ENCODE results near the gene PAPPA. TPM values are rescaled to one million over a fixed set of nuclear protein-coding genes. Genes with fewer than 3 reads are reported as not detected.

The PAPPA gene
- total and polyA plus RNA-seq, 2 donors = 0.28 to 0.34 TPM

- Histone ChIP-seq H3K4me3 (ENCODE audit: low read length in 2 of 2) (no peak overlapping the region), H3K27me3 (ENCODE audit: control insufficient read depth in 2 of 2, insufficient read depth in 1 of 2, low read length in 1 of 2) (no peaks in the 10 kb centered on the region), H3K9me3 (ENCODE audit: control insufficient read depth in 2 of 2, insufficient read depth in 1 of 2, low read length in 1 of 2) (no peaks in the 10 kb centered on the region), H3K36me3 (ENCODE audit: control insufficient read depth in 2 of 2, insufficient read depth in 2 of 2, low read length in 1 of 2) (no peaks in the 10 kb centered on the region), H3K27ac (ENCODE audit: low read depth in 1 of 2, low read length in 1 of 2) (no peak overlapping the region), H3K4me1 (ENCODE audit: control insufficient read depth in 2 of 2, insufficient read depth in 2 of 2, low read length in 2 of 2) (no peaks in the 10 kb centered on the region)
- 90% methylated on average over 6 of the region's 6 CpGs for WGBS
- no peak for DNase-seq (ENCODE audit: low read depth in 6 of 9, low spot score in 9 of 9)
Measured at GRCh38 chr9:116284518-116284917, 130.9 kb downstream of the PAPPA start.

GRCh38 chr9:116285320-116285719 lies 131.7 kb downstream of the PAPPA start:
- Histone ChIP-seq H3K9me3 (ENCODE audit: control insufficient read depth in 2 of 2, insufficient read depth in 1 of 2, low read length in 1 of 2) (no peaks in the 10 kb centered on the region), H3K27me3 (ENCODE audit: control insufficient read depth in 2 of 2, insufficient read depth in 1 of 2, low read length in 1 of 2) (no peaks in the 10 kb centered on the region), H3K4me3 (ENCODE audit: low read length in 2 of 2) (no peak overlapping the region), H3K36me3 (ENCODE audit: control insufficient read depth in 2 of 2, insufficient read depth in 2 of 2, low read length in 1 of 2) (no peaks in the 10 kb centered on the region), H3K27ac (ENCODE audit: low read depth in 1 of 2, low read length in 1 of 2) (no peak overlapping the region), H3K4me1 (ENCODE audit: control insufficient read depth in 2 of 2, insufficient read depth in 2 of 2, low read length in 2 of 2) (no peaks in the 10 kb centered on the region)
- WGBS = 84% methylated on average over 4 of the region's 4 CpGs
- DNase-seq (ENCODE audit: low read depth in 6 of 9, low spot score in 9 of 9) = no peak

- Histone ChIP-seq H3K4me3 (ENCODE audit: low read length in 2 of 2) (no peak overlapping the region), H3K27ac (ENCODE audit: low read depth in 1 of 2, low read length in 1 of 2) (no peak overlapping the region), H3K9me3 (ENCODE audit: control insufficient read depth in 2 of 2, insufficient read depth in 1 of 2, low read length in 1 of 2) (no peaks in the 10 kb centered on the region), H3K36me3 (ENCODE audit: control insufficient read depth in 2 of 2, insufficient read depth in 2 of 2, low read length in 1 of 2) (no peaks in the 10 kb centered on the region), H3K27me3 (ENCODE audit: control insufficient read depth in 2 of 2, insufficient read depth in 1 of 2, low read length in 1 of 2) (no peaks in the 10 kb centered on the region), H3K4me1 (ENCODE audit: control insufficient read depth in 2 of 2, insufficient read depth in 2 of 2, low read length in 2 of 2) (no peaks in the 10 kb centered on the region)
- no peak for DNase-seq (ENCODE audit: low read depth in 6 of 9, low spot score in 9 of 9)
- WGBS = 21% methylated on average over 9 of the region's 9 CpGs
Measured at GRCh38 chr9:116286297-116286696, 132.7 kb downstream of the PAPPA start.

- no peak for DNase-seq (ENCODE audit: low read depth in 6 of 9, low spot score in 9 of 9)
- Histone ChIP-seq H3K4me1 (ENCODE audit: control insufficient read depth in 2 of 2, insufficient read depth in 2 of 2, low read length in 2 of 2) (no peaks in the 10 kb centered on the region), H3K4me3 (ENCODE audit: low read length in 2 of 2) (no peak overlapping the region), H3K36me3 (ENCODE audit: control insufficient read depth in 2 of 2, insufficient read depth in 2 of 2, low read length in 1 of 2) (no peaks in the 10 kb centered on the region), H3K27ac (ENCODE audit: low read depth in 1 of 2, low read length in 1 of 2) (no peak overlapping the region), H3K27me3 (ENCODE audit: control insufficient read depth in 2 of 2, insufficient read depth in 1 of 2, low read length in 1 of 2) (no peaks in the 10 kb centered on the region), H3K9me3 (ENCODE audit: control insufficient read depth in 2 of 2, insufficient read depth in 1 of 2, low read length in 1 of 2) (no peaks in the 10 kb centered on the region)
- WGBS = 94% methylated on average over 4 of the region's 4 CpGs
Measured at GRCh38 chr9:116287721-116288120, 134.1 kb downstream of the PAPPA start.

- Histone ChIP-seq H3K27me3 (ENCODE audit: control insufficient read depth in 2 of 2, insufficient read depth in 1 of 2, low read length in 1 of 2) (no peaks in the 10 kb centered on the region), H3K4me1 (ENCODE audit: control insufficient read depth in 2 of 2, insufficient read depth in 2 of 2, low read length in 2 of 2) (no peaks in the 10 kb centered on the region), H3K9me3 (ENCODE audit: control insufficient read depth in 2 of 2, insufficient read depth in 1 of 2, low read length in 1 of 2) (no peaks in the 10 kb centered on the region), H3K27ac (ENCODE audit: low read depth in 1 of 2, low read length in 1 of 2) (no peak overlapping the region), H3K4me3 (ENCODE audit: low read length in 2 of 2) (no peak overlapping the region), H3K36me3 (ENCODE audit: control insufficient read depth in 2 of 2, insufficient read depth in 2 of 2, low read length in 1 of 2) (no peaks in the 10 kb centered on the region)
- WGBS = 92% methylated on average over 3 of the region's 3 CpGs
- no peak for DNase-seq (ENCODE audit: low read depth in 6 of 9, low spot score in 9 of 9)
Measured at GRCh38 chr9:116288658-116289057, 135.1 kb downstream of the PAPPA start.

GRCh38 chr9:116297346-116297745 lies 143.8 kb downstream of the PAPPA start:
- no peak for DNase-seq (ENCODE audit: low read depth in 6 of 9, low spot score in 9 of 9)
- Histone ChIP-seq H3K27me3 (ENCODE audit: control insufficient read depth in 2 of 2, insufficient read depth in 1 of 2, low read length in 1 of 2) (no peaks in the 10 kb centered on the region), H3K4me1 (ENCODE audit: control insufficient read depth in 2 of 2, insufficient read depth in 2 of 2, low read length in 2 of 2) (no peaks in the 10 kb centered on the region), H3K36me3 (ENCODE audit: control insufficient read depth in 2 of 2, insufficient read depth in 2 of 2, low read length in 1 of 2) (no peaks in the 10 kb centered on the region), H3K4me3 (ENCODE audit: low read length in 2 of 2) (no peak overlapping the region), H3K27ac (ENCODE audit: low read depth in 1 of 2, low read length in 1 of 2) (no peak overlapping the region), H3K9me3 (ENCODE audit: control insufficient read depth in 2 of 2, insufficient read depth in 1 of 2, low read length in 1 of 2) (no peaks in the 10 kb centered on the region)
- 87% methylated on average over 2 of the region's 2 CpGs for WGBS

- Histone ChIP-seq H3K27ac (ENCODE audit: low read depth in 1 of 2, low read length in 1 of 2) (no peak overlapping the region), H3K9me3 (ENCODE audit: control insufficient read depth in 2 of 2, insufficient read depth in 1 of 2, low read length in 1 of 2) (no peaks in the 10 kb centered on the region), H3K4me1 (ENCODE audit: control insufficient read depth in 2 of 2, insufficient read depth in 2 of 2, low read length in 2 of 2) (no peaks in the 10 kb centered on the region), H3K4me3 (ENCODE audit: low read length in 2 of 2) (no peak overlapping the region), H3K36me3 (ENCODE audit: control insufficient read depth in 2 of 2, insufficient read depth in 2 of 2, low read length in 1 of 2) (no peaks in the 10 kb centered on the region), H3K27me3 (ENCODE audit: control insufficient read depth in 2 of 2, insufficient read depth in 1 of 2, low read length in 1 of 2) (no peaks in the 10 kb centered on the region)
- DNase-seq (ENCODE audit: low read depth in 6 of 9, low spot score in 9 of 9) = no peak
- 88% methylated on average over 3 of the region's 3 CpGs for WGBS
Measured at GRCh38 chr9:116298249-116298648, 144.7 kb downstream of the PAPPA start.

- Histone ChIP-seq H3K36me3 (ENCODE audit: control insufficient read depth in 2 of 2, insufficient read depth in 2 of 2, low read length in 1 of 2) (no peaks in the 10 kb centered on the region), H3K4me1 (ENCODE audit: control insufficient read depth in 2 of 2, insufficient read depth in 2 of 2, low read length in 2 of 2) (no peaks in the 10 kb centered on the region), H3K4me3 (ENCODE audit: low read length in 2 of 2) (no peak overlapping the region), H3K9me3 (ENCODE audit: control insufficient read depth in 2 of 2, insufficient read depth in 1 of 2, low read length in 1 of 2) (no peaks in the 10 kb centered on the region), H3K27me3 (ENCODE audit: control insufficient read depth in 2 of 2, insufficient read depth in 1 of 2, low read length in 1 of 2) (no peaks in the 10 kb centered on the region), H3K27ac (ENCODE audit: low read depth in 1 of 2, low read length in 1 of 2) (no peak overlapping the region)
- no peak for DNase-seq (ENCODE audit: low read depth in 6 of 9, low spot score in 9 of 9)
- WGBS = 79% methylated on average over 6 of the region's 6 CpGs
Measured at GRCh38 chr9:116298878-116299391, 145.3 kb downstream of the PAPPA start.

GRCh38 chr9:116300360-116300870 lies 146.8 kb downstream of the PAPPA start:
- no peaks in the 10 kb centered on the region for H3K27me3 ChIP-seq (ENCODE audit: control insufficient read depth in 2 of 2, insufficient read depth in 1 of 2, low read length in 1 of 2)
- DNase-seq (ENCODE audit: low read depth in 6 of 9, low spot score in 9 of 9) = no peak
- H3K27ac ChIP-seq (ENCODE audit: low read depth in 1 of 2, low read length in 1 of 2) = no peak overlapping the region
- H3K4me3 ChIP-seq (ENCODE audit: low read length in 2 of 2) = no peak overlapping the region
- H3K36me3 ChIP-seq (ENCODE audit: control insufficient read depth in 2 of 2, insufficient read depth in 2 of 2, low read length in 1 of 2) = no peaks in the 10 kb centered on the region
- H3K4me1 ChIP-seq (ENCODE audit: control insufficient read depth in 2 of 2, insufficient read depth in 2 of 2, low read length in 2 of 2) = no peaks in the 10 kb centered on the region
- WGBS = 86% methylated on average over 2 of the region's 2 CpGs
- no peaks in the 10 kb centered on the region for H3K9me3 ChIP-seq (ENCODE audit: control insufficient read depth in 2 of 2, insufficient read depth in 1 of 2, low read length in 1 of 2)

- Histone ChIP-seq H3K4me1 (ENCODE audit: control insufficient read depth in 2 of 2, insufficient read depth in 2 of 2, low read length in 2 of 2) (no peaks in the 10 kb centered on the region), H3K27me3 (ENCODE audit: control insufficient read depth in 2 of 2, insufficient read depth in 1 of 2, low read length in 1 of 2) (no peaks in the 10 kb centered on the region), H3K4me3 (ENCODE audit: low read length in 2 of 2) (no peak overlapping the region), H3K9me3 (ENCODE audit: control insufficient read depth in 2 of 2, insufficient read depth in 1 of 2, low read length in 1 of 2) (no peaks in the 10 kb centered on the region), H3K27ac (ENCODE audit: low read depth in 1 of 2, low read length in 1 of 2) (no peak overlapping the region), H3K36me3 (ENCODE audit: control insufficient read depth in 2 of 2, insufficient read depth in 2 of 2, low read length in 1 of 2) (no peaks in the 10 kb centered on the region)
- no peak for DNase-seq (ENCODE audit: low read depth in 6 of 9, low spot score in 9 of 9)
- WGBS = 89% methylated on average over 5 of the region's 5 CpGs
Measured at GRCh38 chr9:116303270-116303669, 149.7 kb downstream of the PAPPA start.

Measured in thymus (tissue), 11 donors.